Measurements from ENCODE around the gene ADIPOR2. TPM values are rescaled to one million over a fixed set of nuclear protein-coding genes. Genes with fewer than 3 reads are reported as not detected.

Gene ADIPOR2
- total and polyA plus RNA-seq, 10 of the 15 experiments (the other 5 are each of a cell fraction or from before 2014, with no cell fraction given) = 8.6 to 65.0 (median 38.0) TPM

DNA sequence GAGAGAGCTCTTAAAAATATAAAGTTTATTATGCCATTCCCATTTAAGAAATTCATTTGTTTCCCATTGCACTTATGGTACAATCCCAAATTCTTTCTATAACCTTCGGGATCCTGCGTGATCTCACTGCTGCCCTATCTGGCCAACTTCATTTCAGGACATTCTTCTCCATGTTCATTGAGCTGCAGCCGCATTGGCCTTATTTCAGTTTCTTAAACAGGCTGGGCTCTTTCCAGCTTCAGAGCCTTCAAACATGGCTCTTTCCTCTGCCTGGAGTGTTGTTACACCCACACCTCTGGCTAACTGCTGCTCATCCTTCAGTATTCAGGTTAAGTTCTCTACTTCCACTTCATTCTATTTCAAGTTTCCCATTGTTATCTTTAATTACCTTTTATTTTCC is 71.0 kb downstream of the ADIPOR2 start:
- H3K79me2 ChIP-seq (ENCODE audit: control insufficient read depth, insufficient read depth, low read length) = peaks cover 1% of the 10 kb centered on the region
- WGBS (ENCODE audit: insufficient coverage, insufficient replicate concordance, low lambda C conversion rate, missing lambda C conversion rate) = 100% methylated on average over 3 of the region's 3 CpGs
- CTCF ChIA-PET = interaction anchor here (1.2 to 2.0 kb wide), 2 partner anchors 9 to 127 kb away, joined by 3 to 10 read pairs; no protein-coding TSS in a partner anchor

More for the DNA sequence above, 71.0 kb downstream of the ADIPOR2 start:
- H3K4me2 ChIP-seq (ENCODE audit: control insufficient read depth, insufficient read depth) = no peak overlapping the region
- intact Hi-C loops (cut with micrococcal nuclease; ENCODE audit: unreplicated experiment) (no loop called here), in situ Hi-C loops (cut with MboI) (no loop called here)
- H4K20me1 ChIP-seq (ENCODE audit: control insufficient read depth, insufficient read depth) = no peaks in the 10 kb centered on the region
- no peaks in the 10 kb centered on the region for H3K4me1 ChIP-seq (ENCODE audit: control insufficient read depth, insufficient read depth, low read length)
- RAD21 ChIA-PET (ENCODE audit: unreplicated experiment) = interaction anchor here (1.4 kb wide), 1 partner anchor 58 kb away, joined by 3 read pairs; no protein-coding TSS in a partner anchor
- no peak overlapping the region for H3K27ac ChIP-seq (ENCODE audit: control insufficient read depth, insufficient read depth)
- H3K27me3 ChIP-seq (replicated peaks in 1 of 2; ENCODE audit: control insufficient read depth in 2 of 2, insufficient read depth in 2 of 2, low read length in 1 of 2) = no peaks in the 10 kb centered on the region
- FAIRE-seq = no peak
- no TSS peak for BruUV-seq (replicated peaks)
- H3K36me3 ChIP-seq (ENCODE audit: control insufficient read depth in 2 of 2, insufficient read depth in 2 of 2, low read length in 1 of 2) = peaks cover 0 to 12% of the 10 kb centered on the region in 2 experiments; a peak in 3 of 4 replicates
- H3K9ac ChIP-seq (ENCODE audit: control insufficient read depth, insufficient read depth, low read length) = no peak overlapping the region
- POLR2A ChIA-PET = no interaction called here
- TF ChIP-seq GABPA (IDR thresholded peaks at IDR 0.05; ENCODE audit: low read depth) (no peak), MTA2 (IDR thresholded peaks at IDR 0.05; ENCODE audit: low read depth) (no peak), SUZ12 (IDR thresholded peaks at IDR 0.05; ENCODE audit: unreplicated experiment) (no peak), NFYB (IDR thresholded peaks at IDR 0.05; ENCODE audit: insufficient read depth, low read depth, low read length) (no peak), ZNF384 (IDR thresholded peaks at IDR 0.05; ENCODE audit: borderline replicate concordance, low read depth, low read length) (no peak), ZBED1 (IDR thresholded peaks at IDR 0.05; ENCODE audit: borderline replicate concordance) (no peak), POLR2A (IDR thresholded peaks at IDR 0.05; ENCODE audit: low read depth, low read length) (no peak), FOXK2 (IDR thresholded peaks at IDR 0.05) (no peak), YY1 (IDR thresholded peaks at IDR 0.05; ENCODE audit: low read depth, low read length) (no peak), RAD21 (IDR thresholded peaks at IDR 0.05; ENCODE audit: insufficient read depth, low read depth, low read length) (no peak), CHD1 (IDR thresholded peaks at IDR 0.05; ENCODE audit: low read depth, low read length) (no peak)
- TF ChIP-seq, protein P1, sequence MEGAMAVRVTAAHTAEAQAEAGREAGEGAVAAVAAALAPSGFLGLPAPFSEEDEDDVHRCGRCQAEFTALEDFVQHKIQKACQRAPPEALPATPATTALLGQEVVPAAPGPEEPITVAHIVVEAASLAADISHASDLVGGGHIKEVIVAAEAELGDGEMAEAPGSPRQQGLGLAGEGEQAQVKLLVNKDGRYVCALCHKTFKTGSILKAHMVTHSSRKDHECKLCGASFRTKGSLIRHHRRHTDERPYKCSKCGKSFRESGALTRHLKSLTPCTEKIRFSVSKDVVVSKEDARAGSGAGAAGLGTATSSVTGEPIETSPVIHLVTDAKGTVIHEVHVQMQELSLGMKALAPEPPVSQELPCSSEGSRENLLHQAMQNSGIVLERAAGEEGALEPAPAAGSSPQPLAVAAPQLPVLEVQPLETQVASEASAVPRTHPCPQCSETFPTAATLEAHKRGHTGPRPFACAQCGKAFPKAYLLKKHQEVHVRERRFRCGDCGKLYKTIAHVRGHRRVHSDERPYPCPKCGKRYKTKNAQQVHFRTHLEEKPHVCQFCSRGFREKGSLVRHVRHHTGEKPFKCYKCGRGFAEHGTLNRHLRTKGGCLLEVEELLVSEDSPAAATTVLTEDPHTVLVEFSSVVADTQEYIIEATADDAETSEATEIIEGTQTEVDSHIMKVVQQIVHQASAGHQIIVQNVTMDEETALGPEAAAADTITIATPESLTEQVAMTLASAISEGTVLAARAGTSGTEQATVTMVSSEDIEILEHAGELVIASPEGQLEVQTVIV (IDR thresholded peaks at IDR 0.05; ENCODE audit: borderline replicate concordance, partially characterized antibody) = no peak
- TF ChIP-seq, protein P2, sequence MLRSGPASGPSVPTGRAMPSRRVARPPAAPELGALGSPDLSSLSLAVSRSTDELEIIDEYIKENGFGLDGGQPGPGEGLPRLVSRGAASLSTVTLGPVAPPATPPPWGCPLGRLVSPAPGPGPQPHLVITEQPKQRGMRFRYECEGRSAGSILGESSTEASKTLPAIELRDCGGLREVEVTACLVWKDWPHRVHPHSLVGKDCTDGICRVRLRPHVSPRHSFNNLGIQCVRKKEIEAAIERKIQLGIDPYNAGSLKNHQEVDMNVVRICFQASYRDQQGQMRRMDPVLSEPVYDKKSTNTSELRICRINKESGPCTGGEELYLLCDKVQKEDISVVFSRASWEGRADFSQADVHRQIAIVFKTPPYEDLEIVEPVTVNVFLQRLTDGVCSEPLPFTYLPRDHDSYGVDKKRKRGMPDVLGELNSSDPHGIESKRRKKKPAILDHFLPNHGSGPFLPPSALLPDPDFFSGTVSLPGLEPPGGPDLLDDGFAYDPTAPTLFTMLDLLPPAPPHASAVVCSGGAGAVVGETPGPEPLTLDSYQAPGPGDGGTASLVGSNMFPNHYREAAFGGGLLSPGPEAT (IDR thresholded peaks at IDR 0.05; ENCODE audit: low read depth) = no peak
- H2AFZ ChIP-seq (ENCODE audit: control insufficient read depth, low read depth, low read length) = no peak overlapping the region
- no peak for ATAC-seq
- SMC1A ChIA-PET (ENCODE audit: uncharacterized antibody, unreplicated experiment) = interaction anchor here (0.6 to 1.3 kb wide), 4 partner anchors 15 to 178 kb away, joined by 3 to 4 read pairs (median 4); no protein-coding TSS in a partner anchor
- no peaks in the 10 kb centered on the region for H3K9me3 ChIP-seq (replicated peaks; ENCODE audit: control insufficient read depth, insufficient read depth, low read length)
- DNase-seq (ENCODE audit: low read depth, low spot score) = no peak
- no peak overlapping the region for H3K4me3 ChIP-seq

Data from GM12878 (cell line).